GM12872 (cell line): Measurements from ENCODE around the gene NPIPA3.
"Not testable (repeated sequence)": the region's sequence is repeated elsewhere in the genome, so short reads cannot be mapped to it uniquely, and the experiment has no call there.

Experiments
- TF ChIP-seq, protein P1 (sequence below): IDR thresholded peaks from 3 replicates; pipeline ENCODE4 v1.5.1; 2011; ENCODE audit warnings: low read depth, mild to moderate bottlenecking, low read length, moderate library complexity; ENCODE audit not compliant: insufficient read depth

NPIPA3 gene

DNA sequence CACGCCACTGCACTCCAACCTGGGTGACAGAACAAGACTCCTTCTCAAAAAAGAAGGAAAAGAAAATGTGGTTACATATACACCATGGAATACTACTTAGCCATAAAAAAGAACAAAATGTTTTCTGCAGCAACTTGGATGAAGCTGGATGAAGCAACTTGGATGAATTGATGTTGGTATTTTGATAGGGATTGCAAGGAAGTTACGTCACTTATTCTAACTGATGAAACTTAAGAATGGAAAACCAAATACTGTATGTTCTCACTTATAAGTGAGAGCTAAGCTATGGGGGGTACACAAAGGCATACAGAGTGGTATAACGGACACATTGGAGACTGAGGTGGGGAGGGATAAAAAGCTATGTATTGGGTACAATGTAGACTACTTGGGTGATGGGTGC lies 26.6 kb upstream of the NPIPA3 start:
- TF ChIP-seq, protein P1, sequence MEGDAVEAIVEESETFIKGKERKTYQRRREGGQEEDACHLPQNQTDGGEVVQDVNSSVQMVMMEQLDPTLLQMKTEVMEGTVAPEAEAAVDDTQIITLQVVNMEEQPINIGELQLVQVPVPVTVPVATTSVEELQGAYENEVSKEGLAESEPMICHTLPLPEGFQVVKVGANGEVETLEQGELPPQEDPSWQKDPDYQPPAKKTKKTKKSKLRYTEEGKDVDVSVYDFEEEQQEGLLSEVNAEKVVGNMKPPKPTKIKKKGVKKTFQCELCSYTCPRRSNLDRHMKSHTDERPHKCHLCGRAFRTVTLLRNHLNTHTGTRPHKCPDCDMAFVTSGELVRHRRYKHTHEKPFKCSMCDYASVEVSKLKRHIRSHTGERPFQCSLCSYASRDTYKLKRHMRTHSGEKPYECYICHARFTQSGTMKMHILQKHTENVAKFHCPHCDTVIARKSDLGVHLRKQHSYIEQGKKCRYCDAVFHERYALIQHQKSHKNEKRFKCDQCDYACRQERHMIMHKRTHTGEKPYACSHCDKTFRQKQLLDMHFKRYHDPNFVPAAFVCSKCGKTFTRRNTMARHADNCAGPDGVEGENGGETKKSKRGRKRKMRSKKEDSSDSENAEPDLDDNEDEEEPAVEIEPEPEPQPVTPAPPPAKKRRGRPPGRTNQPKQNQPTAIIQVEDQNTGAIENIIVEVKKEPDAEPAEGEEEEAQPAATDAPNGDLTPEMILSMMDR: no peak

GRCh38 chr16:14677627-14678026 lies 25.6 kb upstream of the NPIPA3 start:
- TF ChIP-seq, protein P1: no peak

- TF ChIP-seq, protein P1: no peak
Observed at GRCh38 chr16:14678748-14679497, 24.3 kb upstream of the NPIPA3 start.

- TF ChIP-seq, protein P1: no peak
Observed at GRCh38 chr16:14681115-14681514, 22.1 kb upstream of the NPIPA3 start.

- TF ChIP-seq, protein P1: no peak
Observed at GRCh38 chr16:14682121-14682520, 21.1 kb upstream of the NPIPA3 start.

DNA sequence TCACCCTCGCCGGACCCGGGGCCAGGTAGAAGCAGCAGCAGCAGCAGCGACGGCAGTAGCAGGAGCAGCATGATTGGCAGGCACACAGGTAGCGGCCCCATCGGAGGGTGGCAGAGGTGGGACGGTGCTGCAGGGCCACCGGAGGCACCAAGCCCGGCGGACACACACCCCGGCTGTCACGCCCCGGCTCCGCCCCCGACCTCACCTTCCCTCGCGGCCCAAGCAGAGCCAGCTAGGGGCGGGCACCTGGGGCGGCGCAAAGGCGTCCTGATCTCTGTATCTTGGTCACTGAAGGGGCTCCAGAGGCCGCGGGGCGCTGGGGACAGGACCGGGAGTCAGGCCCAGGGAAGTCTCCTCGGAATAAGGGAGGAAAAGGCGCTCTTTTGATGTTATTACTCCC lies 9.1 kb upstream of the NPIPA3 start, which contains the start of gene PLA2G10:
Gene PLA2G10 (minus strand): TSS at position 180 of the 400 bp plus-strand sequence. CDS start 79 bp downstream, at position 101.
- TF ChIP-seq, protein P1: not testable (repeated sequence)

GRCh38 chr16:14742273-14743128 lies 39.3 kb downstream of the NPIPA3 start, which contains the start of gene NPIPA2:
TSS of gene NPIPA2 (plus strand) at chr16:14742533. CDS start at chr16:14748066, 5,533 bp downstream.
- TF ChIP-seq, protein P1: not testable (repeated sequence)
